Esophagus muscularis mucosa (tissue), 4 donors: ENCODE results near the gene HINT3.

ENCODE experiments used
- EP300 ChIP-seq: sonication (generic); formaldehyde crosslinking; IDR thresholded peaks from one replicate; pipeline ENCODE4 v1.6.1; 2017; ENCODE audit warnings: antibody characterized with exemption
- POLR2A ChIP-seq: fragments of 450-650 bp; IDR thresholded peaks from one replicate; pipeline ENCODE4 v1.6.1; 2017; ENCODE audit warnings: antibody characterized with exemption, moderate library complexity, mild to moderate bottlenecking, low read depth
- TF ChIP-seq, protein P1 (sequence below), 3 experiments: fragments of 200-600 bp in 2 of 3; fragments of 450-650 bp in 1 of 3; sonication (generic) in 2 of 3; IDR thresholded peaks; one replicate each; pipeline ENCODE4 v1.5.1; 2017 to 2019; ENCODE audit warnings: antibody characterized with exemption in 3 of 3, mild to moderate bottlenecking in 2 of 3, moderate library complexity in 1 of 3

DNA sequence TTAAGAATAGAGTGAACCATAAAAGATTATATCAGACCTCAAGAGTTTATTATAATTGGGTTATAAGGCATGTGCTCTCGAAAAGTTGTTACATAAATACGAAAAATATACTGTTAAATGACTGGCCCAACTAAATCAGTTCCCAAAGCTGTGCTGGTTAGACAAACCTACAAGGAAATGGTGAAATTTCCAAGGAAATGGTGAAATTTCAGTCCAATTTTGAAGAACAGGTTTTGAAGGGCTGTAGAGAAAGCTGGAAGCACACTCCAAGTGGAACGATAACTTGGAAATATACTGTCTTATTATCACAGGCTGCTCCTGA, 29.4 kb downstream of the HINT3 start:
- TF ChIP-seq, protein P1, sequence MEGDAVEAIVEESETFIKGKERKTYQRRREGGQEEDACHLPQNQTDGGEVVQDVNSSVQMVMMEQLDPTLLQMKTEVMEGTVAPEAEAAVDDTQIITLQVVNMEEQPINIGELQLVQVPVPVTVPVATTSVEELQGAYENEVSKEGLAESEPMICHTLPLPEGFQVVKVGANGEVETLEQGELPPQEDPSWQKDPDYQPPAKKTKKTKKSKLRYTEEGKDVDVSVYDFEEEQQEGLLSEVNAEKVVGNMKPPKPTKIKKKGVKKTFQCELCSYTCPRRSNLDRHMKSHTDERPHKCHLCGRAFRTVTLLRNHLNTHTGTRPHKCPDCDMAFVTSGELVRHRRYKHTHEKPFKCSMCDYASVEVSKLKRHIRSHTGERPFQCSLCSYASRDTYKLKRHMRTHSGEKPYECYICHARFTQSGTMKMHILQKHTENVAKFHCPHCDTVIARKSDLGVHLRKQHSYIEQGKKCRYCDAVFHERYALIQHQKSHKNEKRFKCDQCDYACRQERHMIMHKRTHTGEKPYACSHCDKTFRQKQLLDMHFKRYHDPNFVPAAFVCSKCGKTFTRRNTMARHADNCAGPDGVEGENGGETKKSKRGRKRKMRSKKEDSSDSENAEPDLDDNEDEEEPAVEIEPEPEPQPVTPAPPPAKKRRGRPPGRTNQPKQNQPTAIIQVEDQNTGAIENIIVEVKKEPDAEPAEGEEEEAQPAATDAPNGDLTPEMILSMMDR (IDR thresholded peaks at IDR 0.05), result no peak
- no peak for TF ChIP-seq POLR2A
- no peak for TF ChIP-seq EP300
